H9 (cell line): ENCODE measurements around the gene TBL1Y. TPM values are rescaled to one million over a fixed set of nuclear protein-coding genes. Genes with fewer than 3 reads are reported as not detected.

Experiments
- DNase-seq: peaks from one replicate; pipeline ENCODE4 v3.0.0-alpha.2; 2017
- H2AFZ ChIP-seq: one replicate; pipeline ENCODE4 v1.6.1; 2013; ENCODE audit warnings: mild to moderate bottlenecking, low read length, control low read depth, moderate library complexity
- H2AK5ac ChIP-seq: 2 replicates; pipeline ENCODE4 v1.6.1; 2013; ENCODE audit warnings: low read length, control low read depth, mixed read lengths; ENCODE audit not compliant: insufficient read length
- H2BK120ac ChIP-seq: one replicate; pipeline ENCODE4 v1.6.1; 2013; ENCODE audit warnings: low read depth, mild to moderate bottlenecking, low read length, control low read depth, inconsistent platforms; ENCODE audit not compliant: poor library complexity, severe bottlenecking
- H2BK12ac ChIP-seq: 2 replicates; pipeline ENCODE4 v1.6.1; 2013; ENCODE audit warnings: low read length, control low read depth, mixed read lengths, low read depth; ENCODE audit not compliant: insufficient read length
- H2BK15ac ChIP-seq: 2 replicates; pipeline ENCODE4 v1.6.1; 2013; ENCODE audit warnings: low read depth, low read length, control low read depth
- H2BK20ac ChIP-seq: one replicate; pipeline ENCODE4 v1.6.1; 2013; ENCODE audit warnings: low read depth, mild to moderate bottlenecking, low read length, control low read depth, inconsistent platforms; ENCODE audit not compliant: poor library complexity, severe bottlenecking
- H2BK5ac ChIP-seq: 2 replicates; pipeline ENCODE4 v1.6.1; 2013; ENCODE audit warnings: low read length, control low read depth, mixed read lengths; ENCODE audit not compliant: insufficient read length
- H3K14ac ChIP-seq: 2 replicates; pipeline ENCODE4 v1.6.1; 2013; ENCODE audit warnings: low read length, control low read depth; ENCODE audit not compliant: insufficient read depth
- H3K18ac ChIP-seq: 2 replicates; pipeline ENCODE4 v1.6.1; 2013; ENCODE audit warnings: low read depth, mild to moderate bottlenecking, mixed read lengths, low read length, control low read depth; ENCODE audit not compliant: insufficient read length
- H3K23ac ChIP-seq: 2 replicates; pipeline ENCODE4 v1.6.1; 2013; ENCODE audit warnings: low read length, control low read depth, mixed read lengths, low read depth; ENCODE audit not compliant: insufficient read length
- H3K23me2 ChIP-seq: 2 replicates; pipeline ENCODE4 v1.6.1; 2013; ENCODE audit warnings: low read depth, mild to moderate bottlenecking, mixed read lengths, low read length, control low read depth; ENCODE audit not compliant: insufficient read length, poor library complexity, severe bottlenecking
- H3K27ac ChIP-seq: 2 replicates; pipeline ENCODE4 v1.5.1; 2013; ENCODE audit warnings: low read length, control low read depth, mixed read lengths, low read depth; ENCODE audit not compliant: insufficient read length
- H3K27me3 ChIP-seq: 2 replicates; pipeline ENCODE4 v1.6.1; 2013; ENCODE audit warnings: low read length, control low read depth, inconsistent platforms; ENCODE audit not compliant: insufficient read depth
- H3K4ac ChIP-seq: 2 replicates; pipeline ENCODE4 v1.6.1; 2013; ENCODE audit warnings: low read depth, mild to moderate bottlenecking, control low read depth, inconsistent platforms, low read length, moderate library complexity
- H3K4me1 ChIP-seq: 2 replicates; pipeline ENCODE4 v1.6.1; 2013; ENCODE audit warnings: low read length, control low read depth, inconsistent platforms; ENCODE audit not compliant: insufficient read depth
- H3K4me2 ChIP-seq: 2 replicates; pipeline ENCODE4 v1.6.1; 2013; ENCODE audit warnings: low read length, control low read depth, mixed read lengths; ENCODE audit not compliant: insufficient read length, insufficient read depth
- H3K56ac ChIP-seq: 2 replicates; pipeline ENCODE4 v1.6.1; 2013; ENCODE audit warnings: low read depth, mild to moderate bottlenecking, mixed read lengths, low read length, control low read depth; ENCODE audit not compliant: insufficient read length
- H3K79me1 ChIP-seq: 2 replicates; pipeline ENCODE4 v1.6.1; 2013; ENCODE audit warnings: low read depth, mild to moderate bottlenecking, moderate library complexity, low read length, control low read depth, inconsistent platforms; ENCODE audit not compliant: insufficient read depth, poor library complexity, severe bottlenecking
- H3K79me2 ChIP-seq: 2 replicates; pipeline ENCODE4 v1.6.1; 2013; ENCODE audit warnings: low read length, control low read depth, inconsistent platforms; ENCODE audit not compliant: insufficient read depth
- H3K9ac ChIP-seq: 2 replicates; pipeline ENCODE4 v1.6.1; 2013; ENCODE audit warnings: low read length, control low read depth, mixed read lengths; ENCODE audit not compliant: insufficient read length; ENCODE audit errors: extremely low read depth
- H3K9me3 ChIP-seq: one replicate; pipeline ENCODE4 v1.6.1; 2013; ENCODE audit warnings: low read depth, low read length, inconsistent platforms; ENCODE audit not compliant: control insufficient read depth
- H3T11ph ChIP-seq: one replicate; pipeline ENCODE4 v1.6.1; 2013; ENCODE audit warnings: mild to moderate bottlenecking, low read length, control low read depth, inconsistent platforms
- H4K20me1 ChIP-seq: one replicate; pipeline ENCODE4 v1.6.1; 2013; ENCODE audit not compliant: control insufficient read depth, insufficient read length, insufficient read depth
- H4K5ac ChIP-seq: 2 replicates; pipeline ENCODE4 v1.6.1; 2013; ENCODE audit warnings: low read depth, mild to moderate bottlenecking, mixed read lengths, low read length, control low read depth; ENCODE audit not compliant: insufficient read length
- H4K8ac ChIP-seq: replicated peaks from 2 replicates; pipeline ENCODE4 v1.6.1; 2013; ENCODE audit warnings: low read length, control low read depth, mixed read lengths, low read depth; ENCODE audit not compliant: insufficient read length
- H4K91ac ChIP-seq: 2 replicates; pipeline ENCODE4 v1.6.1; 2013; ENCODE audit warnings: low read depth, mild to moderate bottlenecking, moderate library complexity, mixed read lengths, low read length, control low read depth; ENCODE audit not compliant: insufficient read length
- H3K27ac Mint-ChIP-seq, 3 experiments: 2 replicates in 2 of 3; 3 replicates in 1 of 3; pipeline ENCODE4 v1.8.0; 2020 to 2021; ENCODE audit warnings: mixed read lengths in 3 of 3, mild to moderate bottlenecking in 1 of 3, moderate library complexity in 1 of 3
- H3K27me3 Mint-ChIP-seq: 2 replicates; pipeline ENCODE4 v1.8.0; 2021; ENCODE audit warnings: low read depth, mild to moderate bottlenecking, moderate library complexity, mixed read lengths
- H3K36me3 Mint-ChIP-seq, 3 experiments: 2 replicates in 2 of 3; 3 replicates in 1 of 3; pipeline ENCODE4 v1.8.0; 2020 to 2021; ENCODE audit warnings: low read depth in 3 of 3, mixed read lengths in 3 of 3; ENCODE audit not compliant: insufficient read depth in 1 of 3
- H3K4me1 Mint-ChIP-seq, 2 experiments: 2 replicates each; pipeline ENCODE4 v1.8.0; 2020; ENCODE audit warnings: mixed read lengths in 2 of 2
- H3K4me3 Mint-ChIP-seq, 2 experiments: 2 replicates in 1 of 2; 3 replicates in 1 of 2; pipeline ENCODE4 v1.8.0; 2020 to 2021; ENCODE audit warnings: mild to moderate bottlenecking in 2 of 2, mixed read lengths in 2 of 2, moderate library complexity in 1 of 2
- H3K9me3 Mint-ChIP-seq, 2 experiments: 2 replicates in 1 of 2; 3 replicates in 1 of 2; pipeline ENCODE4 v1.8.0; 2020; ENCODE audit warnings: mild to moderate bottlenecking in 2 of 2, mixed read lengths in 2 of 2, moderate library complexity in 1 of 2
- WGBS: extraction: QIAGEN DNeasy Blood & Tissue Kit; methylation state at CpG from one replicate; pipeline ENCODE4 v1.1.7; 2013; ENCODE audit warnings: missing lambda C conversion rate, low lambda C conversion rate, mixed read lengths; ENCODE audit not compliant: insufficient read length; ENCODE audit errors: extremely low coverage; 5-methylcytosine and 5-hydroxymethylcytosine counted together
- total RNA-seq: library from RNA; stranded (reverse); gene quantifications from 2 replicates; pipeline ENCODE4 v1.2.1, GENCODE V29; 2021
- TF ChIP-seq, protein P1 (sequence below): fragments of 200-600 bp; sonication (generic); conservative IDR thresholded peaks from 3 replicates; pipeline ENCODE4 v1.8.0; 2021; ENCODE audit warnings: antibody characterized with exemption, mild to moderate bottlenecking

The TBL1Y gene
- total RNA-seq, 1 experiment from 2014 or later, result not detected

DNA sequence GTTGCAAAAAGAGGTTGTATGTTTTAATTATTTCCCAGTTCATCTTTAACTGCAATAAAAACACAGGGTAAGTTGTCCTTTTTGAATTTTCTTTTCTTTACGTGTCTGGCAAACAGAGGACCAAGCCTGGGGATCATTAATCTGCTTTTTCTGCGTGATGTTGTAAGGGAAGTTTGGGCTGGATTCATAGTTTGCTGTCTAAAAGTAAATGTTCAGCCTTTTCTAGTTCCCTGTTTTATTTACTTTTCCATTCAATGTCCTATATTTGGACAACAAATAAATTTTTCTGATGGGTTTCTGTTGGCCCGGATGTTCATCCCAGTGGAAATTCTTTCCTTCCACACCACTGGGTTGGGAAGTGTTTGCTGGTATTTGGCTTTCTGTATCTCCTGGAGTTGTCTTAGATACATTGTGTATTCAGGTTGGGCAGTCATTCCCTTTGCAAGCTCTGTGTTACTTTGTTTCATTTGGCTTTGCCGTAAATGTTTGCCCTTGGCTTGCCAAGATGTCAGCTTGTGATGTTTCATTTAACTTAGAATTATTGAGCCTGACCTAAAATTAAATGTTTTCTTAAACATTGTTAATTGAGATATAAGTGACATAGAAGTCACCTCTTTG lies 21.4 kb downstream of the TBL1Y start:
- H2BK12ac ChIP-seq, result no peak overlapping the region
- no peak overlapping the region for H3K27ac ChIP-seq
- no peaks in the 10 kb centered on the region for H3K9me3 ChIP-seq
- TF ChIP-seq, protein P1, sequence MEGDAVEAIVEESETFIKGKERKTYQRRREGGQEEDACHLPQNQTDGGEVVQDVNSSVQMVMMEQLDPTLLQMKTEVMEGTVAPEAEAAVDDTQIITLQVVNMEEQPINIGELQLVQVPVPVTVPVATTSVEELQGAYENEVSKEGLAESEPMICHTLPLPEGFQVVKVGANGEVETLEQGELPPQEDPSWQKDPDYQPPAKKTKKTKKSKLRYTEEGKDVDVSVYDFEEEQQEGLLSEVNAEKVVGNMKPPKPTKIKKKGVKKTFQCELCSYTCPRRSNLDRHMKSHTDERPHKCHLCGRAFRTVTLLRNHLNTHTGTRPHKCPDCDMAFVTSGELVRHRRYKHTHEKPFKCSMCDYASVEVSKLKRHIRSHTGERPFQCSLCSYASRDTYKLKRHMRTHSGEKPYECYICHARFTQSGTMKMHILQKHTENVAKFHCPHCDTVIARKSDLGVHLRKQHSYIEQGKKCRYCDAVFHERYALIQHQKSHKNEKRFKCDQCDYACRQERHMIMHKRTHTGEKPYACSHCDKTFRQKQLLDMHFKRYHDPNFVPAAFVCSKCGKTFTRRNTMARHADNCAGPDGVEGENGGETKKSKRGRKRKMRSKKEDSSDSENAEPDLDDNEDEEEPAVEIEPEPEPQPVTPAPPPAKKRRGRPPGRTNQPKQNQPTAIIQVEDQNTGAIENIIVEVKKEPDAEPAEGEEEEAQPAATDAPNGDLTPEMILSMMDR, result no peak
- no peak overlapping the region for H4K8ac ChIP-seq
- H3T11ph ChIP-seq, result no peak overlapping the region
- Mint-ChIP-seq H3K4me3 (no peak overlapping the region), H3K27ac (no peak overlapping the region), H3K9me3 (no peaks in the 10 kb centered on the region), H3K36me3 (no peaks in the 10 kb centered on the region), H3K4me1 (no peaks in the 10 kb centered on the region), H3K27me3 (no peaks in the 10 kb centered on the region)
- no peak overlapping the region for H3K56ac ChIP-seq
- no peak overlapping the region for H2BK15ac ChIP-seq
- no peak overlapping the region for H4K91ac ChIP-seq
- no peak overlapping the region for H3K9ac ChIP-seq
- no peak for DNase-seq
- H3K4ac ChIP-seq, result no peak overlapping the region
- H3K79me1 ChIP-seq, result no peaks in the 10 kb centered on the region
- H3K18ac ChIP-seq, result no peak overlapping the region
- no peak overlapping the region for H2BK5ac ChIP-seq
- H3K79me2 ChIP-seq, result no peaks in the 10 kb centered on the region
- no peak overlapping the region for H2AK5ac ChIP-seq
- no peak overlapping the region for H3K4me2 ChIP-seq
- H4K20me1 ChIP-seq, result no peaks in the 10 kb centered on the region
- no peak overlapping the region for H2AFZ ChIP-seq
- no peaks in the 10 kb centered on the region for H3K27me3 ChIP-seq
- no peak overlapping the region for H2BK120ac ChIP-seq
- H4K5ac ChIP-seq, result no peak overlapping the region
- H3K23me2 ChIP-seq, result no peaks in the 10 kb centered on the region
- H3K4me1 ChIP-seq, result no peaks in the 10 kb centered on the region
- no peak overlapping the region for H3K23ac ChIP-seq
- H2BK20ac ChIP-seq, result no peak overlapping the region
- H3K14ac ChIP-seq, result no peak overlapping the region
- no CpG with 5 or more reads among the region's 4 CpGs for whole genome bisulfite sequencing
